Measurements from ENCODE around the gene UBR4.

The UBR4 gene

DNA sequence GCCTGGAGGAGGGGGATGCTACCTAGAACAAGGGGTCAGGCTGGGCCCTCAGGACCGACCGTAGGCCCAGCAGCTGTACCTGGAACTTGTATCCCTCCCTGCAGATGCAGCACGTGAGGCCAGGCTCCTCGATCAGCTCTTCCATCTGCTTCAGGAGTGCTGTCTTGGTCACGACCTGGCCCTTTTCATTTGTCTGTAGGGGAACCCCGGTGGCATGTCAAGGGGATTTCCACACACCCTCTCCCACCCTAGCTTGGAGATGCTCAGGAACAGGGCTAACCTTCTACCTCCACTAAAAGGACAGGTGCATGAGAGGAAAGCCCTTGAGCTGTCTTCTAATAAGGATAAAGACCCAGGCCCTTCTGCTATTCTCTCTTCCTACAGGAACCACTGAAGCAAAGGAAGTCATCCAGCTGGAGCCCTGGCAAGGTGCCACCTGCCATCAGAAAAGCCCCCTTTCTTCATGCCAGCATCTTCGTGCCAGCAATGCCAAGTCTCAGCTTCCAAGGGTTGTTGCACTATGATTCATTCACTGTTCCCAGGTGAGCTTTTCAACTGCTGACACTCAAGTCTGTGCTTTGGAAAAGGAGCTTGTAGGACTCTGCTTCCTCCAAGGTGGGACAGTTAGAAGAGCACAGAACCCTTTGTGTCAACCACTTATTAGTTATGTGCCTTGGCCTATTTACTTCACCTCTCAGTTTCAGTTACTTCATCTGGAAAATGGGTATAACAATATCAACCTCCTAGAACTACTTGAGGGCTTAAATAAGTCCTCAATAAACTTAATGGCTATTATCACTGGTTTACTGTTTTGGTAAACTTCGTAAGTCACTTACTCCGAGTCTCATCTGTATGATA lies 122.1 kb downstream of the UBR4 start:
- peak in 1 of 2 experiments; percentile 22 for DNase-seq

GRCh38 chr1:19087017-19087736 lies 122.9 kb downstream of the UBR4 start:
- DNase-seq, result no peak

GRCh38 chr1:19086176-19086875 lies 123.7 kb downstream of the UBR4 start:
- DNase-seq, result no peak

- DNase-seq, result no peak
Observed at GRCh38 chr1:19084206-19084738, 125.8 kb downstream of the UBR4 start.

DNA sequence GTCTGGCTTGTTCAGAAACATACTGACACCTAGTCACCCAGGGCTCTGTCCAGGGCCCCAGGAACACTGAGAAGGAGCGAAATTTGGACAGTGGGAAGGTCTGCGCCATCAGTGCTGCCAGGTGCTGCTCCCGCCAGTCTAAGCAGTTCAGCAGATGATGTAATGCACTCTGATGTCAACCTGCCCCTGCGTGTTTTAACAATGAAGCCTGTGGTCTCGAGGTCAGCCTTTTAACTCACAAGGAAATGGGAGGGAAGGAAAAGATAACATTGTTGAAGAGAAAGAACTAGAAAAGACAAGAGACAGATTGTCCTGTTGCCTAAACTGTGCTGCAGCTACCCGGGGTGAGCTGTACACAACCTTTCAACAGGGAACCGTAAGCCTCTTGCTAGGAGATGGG lies 127.0 kb downstream of the UBR4 start:
- no peak for DNase-seq

- DNase-seq, result no peak
Observed at GRCh38 chr1:19081218-19081893, 128.7 kb downstream of the UBR4 start.

DNA sequence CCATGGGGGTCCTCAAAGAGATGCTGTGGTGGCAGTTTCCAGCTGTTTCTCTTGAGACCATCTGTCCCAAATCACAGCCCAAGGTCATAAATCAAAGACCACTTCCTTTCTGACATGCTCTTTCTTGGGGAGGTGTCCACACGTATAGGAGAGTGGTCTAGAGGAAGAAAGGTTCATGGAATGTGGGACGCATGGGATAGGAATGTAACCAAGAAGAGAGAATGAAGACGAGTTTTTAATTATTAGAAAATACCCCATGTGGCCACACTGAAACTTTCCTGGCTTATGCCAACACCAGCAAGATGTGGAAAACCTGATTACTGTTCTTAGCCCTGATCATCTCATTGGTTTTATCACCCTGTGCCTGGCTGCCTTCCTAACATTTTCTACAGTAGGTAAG lies 129.3 kb downstream of the UBR4 start:
- no peak for DNase-seq

DNA sequence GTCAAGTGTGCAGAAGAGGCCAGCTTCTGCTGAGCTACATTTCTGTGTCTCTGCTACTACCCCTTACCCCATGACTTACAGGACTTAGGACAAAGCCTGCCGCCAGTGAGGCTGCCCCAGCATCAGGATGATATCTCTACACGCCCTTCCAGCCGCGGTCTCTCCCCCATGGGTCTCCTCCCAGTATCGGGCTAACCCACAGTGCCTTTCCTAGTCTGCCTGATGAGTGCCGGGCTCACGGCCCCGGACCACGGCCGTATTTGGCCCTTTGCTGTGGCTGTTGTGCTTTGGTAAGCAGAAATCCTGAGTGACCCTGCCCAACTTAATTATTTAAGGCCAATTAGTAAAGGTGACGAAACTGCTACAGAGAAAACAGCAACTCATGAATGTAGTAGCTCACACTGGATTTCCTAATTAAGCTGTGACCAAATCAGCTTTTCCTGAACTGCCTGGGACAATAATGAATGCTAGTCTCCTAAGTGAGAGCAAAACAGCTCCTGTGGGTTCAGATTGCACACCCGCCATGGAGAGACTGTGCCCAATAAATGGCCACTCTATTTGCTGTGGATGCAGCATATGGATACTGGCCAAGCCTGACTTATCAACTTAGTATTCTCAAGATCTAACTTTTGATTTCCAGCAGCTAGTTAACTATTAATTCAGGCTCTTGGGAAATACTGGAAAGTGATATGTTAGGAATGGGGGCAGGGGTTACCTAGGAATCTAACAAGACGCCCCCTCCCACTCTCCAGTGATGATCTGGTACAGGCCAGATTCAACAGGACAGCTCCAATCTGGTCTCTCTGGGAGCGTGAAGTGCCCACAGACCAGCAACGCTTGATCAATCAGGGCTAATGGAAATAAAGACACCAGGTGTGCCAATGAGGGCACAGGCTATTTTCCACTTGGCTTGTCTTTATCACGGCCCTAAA lies 130.3 kb downstream of the UBR4 start:
- no peak for DNase-seq

DNA sequence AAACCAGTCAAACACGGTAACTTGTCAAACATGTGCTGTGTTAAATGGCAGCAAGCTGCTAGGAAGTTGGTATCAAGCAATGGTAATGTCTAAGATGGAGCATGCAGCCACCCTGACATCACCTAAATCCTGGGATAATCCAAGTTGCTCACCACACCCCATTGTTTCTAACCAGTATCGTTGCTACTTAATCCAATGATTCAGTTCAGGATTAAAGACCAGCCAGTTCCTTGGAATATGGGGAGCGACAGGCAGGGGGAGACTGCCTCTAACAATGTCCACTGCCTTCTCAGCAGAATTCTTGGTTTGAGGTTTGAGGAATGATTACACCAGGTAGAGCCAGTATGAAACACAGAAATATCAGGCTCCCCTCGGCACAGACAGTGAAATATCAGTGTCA lies 131.5 kb downstream of the UBR4 start:
- no peak for DNase-seq

GRCh38 chr1:19076841-19077616 lies 133.0 kb downstream of the UBR4 start:
- DNase-seq, result no peak

DNA sequence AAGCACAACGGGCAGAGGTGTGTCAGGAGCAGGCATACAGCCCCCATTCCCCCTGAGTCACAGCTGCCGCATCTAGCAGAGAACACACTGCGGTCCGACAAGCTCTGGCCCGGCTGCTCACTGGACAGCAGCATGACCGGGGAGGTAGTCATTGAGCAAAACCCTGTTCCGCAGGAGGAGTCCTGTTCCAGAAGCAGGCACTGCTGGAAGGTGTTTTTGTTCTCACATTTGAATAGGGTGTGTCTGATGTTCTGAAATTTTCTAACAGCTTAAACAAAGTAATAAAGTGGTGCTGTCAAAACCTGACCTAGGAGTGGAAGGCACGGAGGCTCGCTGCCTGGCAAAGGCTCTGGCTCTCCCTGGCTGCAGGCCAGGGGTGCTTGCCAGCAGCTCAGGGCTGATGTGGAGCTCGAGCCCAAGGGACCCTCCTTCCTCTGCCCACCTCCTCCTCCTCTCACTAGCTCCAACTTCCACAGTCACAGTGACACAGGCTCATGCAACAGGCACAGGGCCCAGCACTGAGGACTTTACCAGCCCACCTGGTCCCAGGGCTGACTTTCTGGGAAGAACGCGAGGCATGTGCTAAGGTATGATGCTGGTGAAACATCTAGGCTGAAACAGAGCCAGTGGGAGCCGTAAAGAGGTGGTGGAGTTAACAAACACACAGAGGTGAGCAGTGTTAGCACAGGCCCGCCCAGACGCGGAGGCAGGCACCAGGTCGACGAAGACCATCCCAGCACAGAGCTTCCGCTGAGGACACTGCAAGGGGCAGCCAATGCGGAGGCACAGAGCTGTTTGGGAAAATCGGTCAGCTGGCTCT lies 135.0 kb downstream of the UBR4 start:
- DNase-seq, result peak in 1 of 2 experiments; percentile 62

DNA sequence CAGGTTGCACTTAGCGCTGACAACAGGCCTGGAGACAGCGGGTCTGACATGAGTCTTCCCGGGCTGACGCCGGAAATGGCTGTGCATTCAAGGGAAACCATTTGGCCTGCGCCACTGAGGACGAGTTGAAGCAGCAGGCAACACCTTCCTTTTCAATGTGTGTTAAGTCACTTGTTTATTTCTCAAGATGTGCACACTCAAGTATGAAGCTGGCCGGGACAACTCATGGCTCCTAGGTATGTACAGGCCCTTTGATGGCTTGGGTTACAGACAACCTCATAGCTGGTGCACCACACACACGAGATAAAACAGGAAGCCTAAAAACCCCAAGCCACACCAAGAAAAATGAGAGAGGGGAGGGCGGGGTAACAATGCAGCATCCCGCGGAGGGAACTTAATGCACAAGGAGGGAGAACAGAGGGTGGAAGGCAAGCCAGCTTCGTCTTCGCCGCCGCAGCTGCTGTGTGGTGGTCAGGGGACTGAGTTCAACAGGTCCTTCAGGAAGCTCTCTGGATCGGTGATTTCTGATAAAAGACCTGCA lies 135.6 kb downstream of the UBR4 start:
- no peak for DNase-seq

DNA sequence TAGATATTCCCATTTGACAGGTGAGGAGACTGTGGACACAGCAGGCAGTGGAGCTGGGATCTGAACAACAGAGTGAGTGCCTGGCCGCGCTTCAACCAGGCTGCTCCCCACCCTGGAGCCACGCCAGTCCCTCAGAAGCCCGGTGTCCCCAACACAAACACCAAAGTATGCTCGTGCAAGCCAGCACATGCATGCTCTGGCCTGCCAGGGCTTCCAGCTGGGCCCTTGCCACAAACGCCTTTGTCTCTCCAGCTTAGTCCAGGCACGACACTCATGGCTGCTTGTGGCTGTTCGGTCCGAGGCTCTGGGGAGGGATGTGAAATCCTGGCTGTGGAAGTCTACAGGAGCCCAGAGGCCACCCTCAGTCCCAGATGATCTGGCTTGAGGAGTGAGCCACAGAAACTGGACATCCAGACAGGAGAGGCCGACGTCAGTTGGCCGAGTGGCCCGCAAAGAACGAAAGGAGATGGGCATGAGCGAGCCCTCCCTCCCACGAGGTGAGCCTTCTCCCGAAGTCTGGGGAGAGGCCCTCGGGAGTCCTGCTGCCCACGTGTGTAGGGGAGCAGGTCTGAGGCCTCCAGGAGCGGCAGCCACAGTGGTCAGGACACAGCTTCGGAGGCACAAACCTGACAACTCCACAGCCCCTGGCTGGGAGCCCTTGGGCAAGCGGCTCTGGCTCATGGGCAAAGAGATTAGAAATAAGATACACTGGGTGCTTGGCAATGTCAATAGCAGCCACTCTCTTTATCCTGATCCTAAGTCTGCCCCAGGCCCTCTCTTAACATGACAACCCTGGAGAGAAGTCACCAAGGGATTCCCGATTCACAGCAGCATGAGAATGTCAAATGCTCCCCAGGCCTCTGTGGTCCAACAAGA lies 136.5 kb downstream of the UBR4 start:
- peak in 1 of 2 experiments; percentile 36 for DNase-seq

GRCh38 chr1:19072285-19072981 lies 137.6 kb downstream of the UBR4 start:
- no peak for DNase-seq

DNA sequence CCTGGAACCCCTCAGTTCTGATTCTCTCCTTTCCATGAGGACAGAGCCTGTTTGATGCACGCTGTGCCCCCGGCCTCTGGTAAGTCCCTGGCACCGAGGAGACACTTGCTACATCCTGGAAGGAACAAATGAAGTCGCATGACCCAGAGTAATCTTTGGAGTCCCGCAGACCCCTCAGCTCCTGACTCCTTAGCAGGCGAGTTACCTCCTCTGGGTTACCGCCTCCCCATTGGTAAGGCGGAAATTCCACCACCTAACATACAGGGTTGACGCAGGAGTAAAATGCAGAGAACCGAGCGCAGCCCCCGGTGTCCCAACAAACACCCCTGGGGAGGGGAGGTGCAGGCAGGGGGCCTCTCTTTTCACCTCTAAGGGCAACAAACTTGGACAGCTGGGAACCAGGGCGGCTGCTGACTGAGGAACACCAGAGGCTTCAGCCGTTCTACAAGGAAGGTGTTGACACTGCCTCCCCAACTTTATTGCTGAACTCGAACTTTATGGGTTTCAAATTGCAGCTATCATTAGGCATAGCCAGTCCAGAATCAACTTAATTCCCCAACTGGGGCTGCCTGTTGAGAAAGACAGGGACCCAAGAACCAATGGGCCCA lies 138.3 kb downstream of the UBR4 start:
- DNase-seq, result no peak

DNA sequence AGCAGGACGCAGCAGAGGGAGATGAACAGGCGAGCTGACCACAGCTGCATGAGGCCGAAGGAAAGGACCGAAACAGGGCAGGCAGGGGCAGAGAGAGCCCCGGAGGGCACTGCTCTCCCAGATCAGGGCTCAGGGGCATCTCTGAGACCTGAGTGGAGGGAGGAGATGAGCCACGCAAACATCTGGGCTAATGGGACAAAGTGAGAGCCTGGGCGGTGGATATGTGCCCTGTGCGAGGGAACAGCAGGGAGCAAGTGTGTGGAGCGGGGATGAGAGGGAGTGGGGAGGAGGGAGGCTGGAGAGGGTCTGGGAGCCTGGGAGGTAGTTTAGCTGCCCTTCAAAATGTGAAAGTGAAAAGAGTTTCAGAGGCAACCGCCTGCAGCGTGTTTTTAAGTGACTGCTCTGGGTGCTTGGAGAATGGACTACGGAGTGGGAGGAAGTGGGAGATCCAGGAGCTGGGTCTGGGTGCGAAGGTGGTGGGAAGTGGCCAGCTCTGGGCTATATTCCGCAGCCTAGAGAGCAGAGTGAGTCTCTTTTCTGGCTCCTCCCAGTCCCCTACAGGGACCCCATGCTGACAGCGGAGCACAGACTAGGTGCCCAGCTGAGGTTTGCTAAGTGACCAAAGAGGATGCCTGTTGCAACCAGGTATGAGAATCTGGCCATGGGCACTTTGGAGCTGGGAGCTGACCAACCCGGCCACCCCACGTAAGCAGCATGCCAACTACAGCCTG lies 139.0 kb downstream of the UBR4 start:
- DNase-seq, result no peak

GRCh38 chr1:19070197-19070651 lies 139.8 kb downstream of the UBR4 start:
- no peak for DNase-seq
